WERI-Rb-1 (cell line): ENCODE data around the gene EPS8L3.

Experiments
- DNase-seq: peaks from one replicate; pipeline ENCODE4 v3.0.0-alpha.2; 2020
- H3K27ac ChIP-seq: fragments of 250-450 bp; sonication (Bioruptor Pico); 2 replicates; pipeline ENCODE4 v1.5.1; 2020; ENCODE audit warnings: mild to moderate bottlenecking, moderate library complexity
- H3K27me3 ChIP-seq: fragments of 250-450 bp; sonication (Bioruptor Pico); 2 replicates; pipeline ENCODE4 v1.5.1; 2021; ENCODE audit warnings: mild to moderate bottlenecking, low read depth, moderate library complexity; ENCODE audit not compliant: insufficient read depth, severe bottlenecking
- H3K36me3 ChIP-seq: fragments of 250-450 bp; sonication (Bioruptor Pico); 2 replicates; pipeline ENCODE4 v1.5.1; 2020; ENCODE audit warnings: mild to moderate bottlenecking, moderate library complexity
- H3K4me3 ChIP-seq: 2 replicates; pipeline ENCODE4 v1.5.1; 2011; ENCODE audit warnings: low read depth, mild to moderate bottlenecking, control low read depth, low read length
- H3K9me3 ChIP-seq: fragments of 250-450 bp; sonication (Bioruptor Pico); 2 replicates; pipeline ENCODE4 v1.5.1; 2021; ENCODE audit warnings: mild to moderate bottlenecking, moderate library complexity; ENCODE audit not compliant: severe bottlenecking
- CTCF ChIP-seq: IDR thresholded peaks from 2 replicates; pipeline ENCODE4 v1.5.1; 2011; ENCODE audit warnings: low read depth, mild to moderate bottlenecking, control low read depth, inconsistent platforms, low read length

EPS8L3 gene

GRCh38 chr1:109783436-109783835 lies 19.7 kb upstream of the EPS8L3 start:
- Histone ChIP-seq H3K27me3 (no peaks in the 10 kb centered on the region), H3K27ac (no peak overlapping the region), H3K36me3 (no peaks in the 10 kb centered on the region), H3K4me3 (no peak overlapping the region), H3K9me3 (peaks cover 4% of the 10 kb centered on the region)
- TF ChIP-seq CTCF: no peak
- no peak for DNase-seq

GRCh38 chr1:109782927-109783326 lies 19.2 kb upstream of the EPS8L3 start:
- Histone ChIP-seq H3K27ac (no peak overlapping the region), H3K27me3 (no peaks in the 10 kb centered on the region), H3K4me3 (no peak overlapping the region), H3K36me3 (no peaks in the 10 kb centered on the region), H3K9me3 (peaks cover 4% of the 10 kb centered on the region)
- no peak for TF ChIP-seq CTCF
- no peak for DNase-seq

DNA sequence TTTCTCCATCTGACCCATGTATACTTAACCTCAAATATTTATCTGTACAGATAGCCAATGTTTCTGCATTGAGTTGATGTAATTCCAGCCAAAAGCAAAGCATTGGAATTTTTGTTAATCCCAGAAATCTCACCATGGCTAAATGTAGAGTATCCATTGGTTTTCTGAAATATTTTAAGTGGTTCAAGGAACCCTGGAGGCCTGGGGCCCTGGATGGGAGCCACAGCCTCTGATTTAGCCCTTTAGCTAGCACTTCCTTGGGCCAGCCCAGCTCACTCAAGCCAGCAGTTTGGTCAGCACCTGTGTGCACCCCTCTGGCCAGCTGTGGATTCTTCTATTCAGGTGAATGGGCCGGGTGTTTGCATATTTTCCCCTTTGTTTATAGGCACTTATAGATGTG lies 18.8 kb upstream of the EPS8L3 start:
- DNase-seq: no peak
- Histone ChIP-seq H3K27ac (no peak overlapping the region), H3K9me3 (peaks cover 3% of the 10 kb centered on the region), H3K36me3 (no peaks in the 10 kb centered on the region), H3K27me3 (no peaks in the 10 kb centered on the region), H3K4me3 (no peak overlapping the region)
- no peak for TF ChIP-seq CTCF

DNA sequence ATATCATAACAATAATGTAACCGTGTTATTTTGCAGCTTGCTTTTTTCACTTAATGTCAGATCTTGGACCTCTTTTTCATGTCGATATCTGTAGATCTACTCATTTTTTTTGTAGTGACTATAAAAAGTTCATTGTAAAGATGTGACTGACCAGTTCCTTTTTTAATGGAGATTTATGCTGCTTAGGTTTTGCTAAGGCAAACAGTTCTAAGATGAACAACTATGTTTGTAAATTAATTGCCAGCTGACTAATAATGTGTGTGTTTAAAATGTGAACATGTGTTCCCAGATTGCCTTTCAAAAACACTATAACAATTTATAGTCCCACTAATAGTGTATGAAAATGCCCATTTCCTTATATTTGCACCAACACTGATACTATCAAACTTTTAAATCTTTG lies 18.1 kb upstream of the EPS8L3 start:
- H3K9me3 ChIP-seq: no peaks in the 10 kb centered on the region
- DNase-seq: no peak
- TF ChIP-seq CTCF: no peak
- no peaks in the 10 kb centered on the region for H3K27me3 ChIP-seq
- no peak overlapping the region for H3K27ac ChIP-seq
- H3K36me3 ChIP-seq: no peaks in the 10 kb centered on the region
- H3K4me3 ChIP-seq: no peak overlapping the region

DNA sequence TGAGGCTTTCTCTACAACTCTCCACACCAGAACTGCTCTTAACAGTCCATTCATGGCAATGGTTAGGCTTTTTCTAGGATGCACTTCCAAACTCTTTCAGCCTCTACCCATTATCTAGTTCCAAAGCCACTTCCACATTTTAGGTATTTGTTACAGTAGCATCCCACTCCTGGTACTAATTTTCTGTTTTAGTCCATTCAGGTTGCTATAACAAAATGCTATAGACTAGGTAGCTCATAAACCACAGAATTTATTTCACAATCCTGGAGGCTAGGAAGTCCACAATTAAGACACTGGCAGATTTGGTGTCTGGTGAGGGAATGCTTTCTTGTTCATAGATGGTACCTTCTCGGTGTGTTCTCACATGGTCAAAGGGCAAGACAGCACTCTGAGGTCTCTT lies 17.3 kb upstream of the EPS8L3 start:
- Histone ChIP-seq H3K4me3 (no peak overlapping the region), H3K36me3 (no peaks in the 10 kb centered on the region), H3K9me3 (no peaks in the 10 kb centered on the region), H3K27me3 (no peaks in the 10 kb centered on the region), H3K27ac (no peak overlapping the region)
- no peak for TF ChIP-seq CTCF
- DNase-seq: no peak

- H3K9me3 ChIP-seq: no peaks in the 10 kb centered on the region
- H3K36me3 ChIP-seq: no peaks in the 10 kb centered on the region
- TF ChIP-seq CTCF: no peak
- H3K27me3 ChIP-seq: no peaks in the 10 kb centered on the region
- no peak for DNase-seq
- H3K27ac ChIP-seq: no peak overlapping the region
- H3K4me3 ChIP-seq: no peak overlapping the region
Observed at GRCh38 chr1:109777980-109778625, 14.4 kb upstream of the EPS8L3 start.
